Measurements from ENCODE around the gene MAPK1.
"Not testable (repeated sequence)": the region's sequence is repeated elsewhere in the genome, so short reads cannot be mapped to it uniquely, and the experiment has no call there.

MAPK1 gene

DNA sequence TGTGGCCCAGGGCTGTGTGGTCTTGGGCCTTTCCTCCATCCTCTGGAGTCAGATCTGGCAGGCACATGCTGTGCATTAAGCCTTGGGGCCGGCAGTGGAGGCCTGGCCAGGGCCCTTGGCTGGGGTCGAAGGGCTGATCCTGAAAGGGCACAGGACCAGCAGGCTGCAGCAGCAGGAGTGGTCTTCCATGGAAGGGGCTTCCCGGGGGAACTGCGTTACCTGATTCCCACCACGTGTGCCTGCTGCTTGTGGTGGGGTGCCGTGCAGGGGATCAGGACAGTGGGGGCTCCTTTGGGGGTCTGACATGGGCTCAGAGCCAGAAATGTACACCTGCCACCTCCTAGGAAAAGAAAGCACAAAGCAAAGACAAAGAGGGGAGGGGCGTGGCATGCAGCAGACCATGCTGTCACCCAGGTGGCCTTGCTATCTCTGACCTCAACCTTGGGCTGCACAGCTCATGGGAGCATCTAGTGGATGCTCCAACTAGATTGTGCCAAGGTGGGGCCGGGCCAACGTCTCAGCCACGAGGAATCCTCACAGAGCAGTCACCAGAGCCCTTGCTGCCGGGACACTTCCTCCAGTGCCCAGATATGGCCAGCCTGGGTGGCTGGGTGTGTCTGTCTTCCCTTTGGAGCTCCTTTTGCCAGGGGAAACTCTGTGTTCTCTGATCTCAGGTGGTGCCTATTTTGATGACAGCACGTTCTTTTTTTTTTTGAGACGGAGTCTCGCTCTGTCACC lies 113.9 kb downstream of the MAPK1 start:
- no peaks in the 10 kb centered on the region for H4K20me1 ChIP-seq (ENCODE audit: insufficient read depth, low read length)
- TF ChIP-seq EZH2phosphoT487 (IDR thresholded peaks at IDR 0.05; ENCODE audit: low read length): no peak
- H3F3A ChIP-seq (ENCODE audit: insufficient read depth, low read length): no peaks in the 10 kb centered on the region
- no peaks in the 10 kb centered on the region for H3K79me2 ChIP-seq (ENCODE audit: low read length)
- no peak overlapping the region for H3K4me3 ChIP-seq (ENCODE audit: low read length)
- no peaks in the 10 kb centered on the region for H3K4me1 ChIP-seq (ENCODE audit: low read length)
- H2AFZ ChIP-seq (ENCODE audit: low read length): no peak overlapping the region
- H3K9me3 ChIP-seq (replicated peaks; ENCODE audit: insufficient read depth, low read length): no peaks in the 10 kb centered on the region
- H3K27ac ChIP-seq (ENCODE audit: low read length): no peak overlapping the region
- H3K36me3 ChIP-seq (replicated peaks; ENCODE audit: insufficient read depth, low read length): no peaks in the 10 kb centered on the region
- H3K9me2 ChIP-seq (replicated peaks; ENCODE audit: insufficient read depth, low read length): no peaks in the 10 kb centered on the region
- H3K9ac ChIP-seq (ENCODE audit: low read length): no peak overlapping the region
- H3K4me2 ChIP-seq (ENCODE audit: low read depth, low read length): no peak overlapping the region
- no peak for DNase-seq
- H3K27me3 ChIP-seq (replicated peaks; ENCODE audit: insufficient read depth, low read length): no peaks in the 10 kb centered on the region

GRCh38 chr22:21752276-21752675 lies 115.2 kb downstream of the MAPK1 start:
- Histone ChIP-seq H3K27ac (ENCODE audit: low read length) (no peak overlapping the region), H2AFZ (ENCODE audit: low read length) (no peak overlapping the region), H3F3A (ENCODE audit: insufficient read depth, low read length) (no peaks in the 10 kb centered on the region), H3K79me2 (ENCODE audit: low read length) (no peaks in the 10 kb centered on the region), H3K9ac (ENCODE audit: low read length) (no peak overlapping the region), H3K4me3 (ENCODE audit: low read length) (no peak overlapping the region), H3K9me3 (replicated peaks; ENCODE audit: insufficient read depth, low read length) (no peaks in the 10 kb centered on the region), H3K4me1 (ENCODE audit: low read length) (no peaks in the 10 kb centered on the region), H3K9me2 (replicated peaks; ENCODE audit: insufficient read depth, low read length) (no peaks in the 10 kb centered on the region), H4K20me1 (ENCODE audit: insufficient read depth, low read length) (no peaks in the 10 kb centered on the region), H3K4me2 (ENCODE audit: low read depth, low read length) (no peak overlapping the region), H3K36me3 (replicated peaks; ENCODE audit: insufficient read depth, low read length) (no peaks in the 10 kb centered on the region), H3K27me3 (replicated peaks; ENCODE audit: insufficient read depth, low read length) (no peaks in the 10 kb centered on the region)
- TF ChIP-seq EZH2phosphoT487 (IDR thresholded peaks at IDR 0.05; ENCODE audit: low read length): no peak
- no peak for TF ChIP-seq EZH2 (optimal IDR thresholded peaks at IDR 0.05; ENCODE audit: low read depth, low read length)
- no peak for TF ChIP-seq CTCF (IDR thresholded peaks at IDR 0.05; ENCODE audit: low read length)
- DNase-seq: no peak

DNA sequence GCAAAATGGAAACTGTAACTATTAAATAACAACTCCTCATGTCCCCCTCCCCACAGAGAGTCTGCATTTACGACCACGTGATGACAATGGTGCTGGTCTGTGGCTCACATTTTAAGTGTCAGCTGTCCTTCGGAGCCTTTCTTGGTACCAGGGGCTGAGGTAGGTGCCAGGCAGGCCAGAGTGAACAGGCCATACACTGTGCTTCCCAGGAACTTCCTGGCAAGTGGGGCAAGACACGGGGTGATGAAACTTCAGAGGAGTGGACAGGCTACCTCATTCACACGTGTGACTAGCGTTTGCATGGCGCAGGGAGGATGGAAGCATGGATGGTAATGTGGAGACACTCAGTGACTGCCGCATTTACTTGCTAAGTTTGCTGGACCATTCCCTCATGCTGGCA lies 121.5 kb downstream of the MAPK1 start:
- H3K4me3 ChIP-seq (ENCODE audit: low read length): no peak overlapping the region
- H4K20me1 ChIP-seq (ENCODE audit: insufficient read depth, low read length): no peaks in the 10 kb centered on the region
- no peaks in the 10 kb centered on the region for H3F3A ChIP-seq (ENCODE audit: insufficient read depth, low read length)
- no peak overlapping the region for H3K9ac ChIP-seq (ENCODE audit: low read length)
- H3K4me2 ChIP-seq (ENCODE audit: low read depth, low read length): no peak overlapping the region
- DNase-seq: no peak
- H3K4me1 ChIP-seq (ENCODE audit: low read length): no peaks in the 10 kb centered on the region
- H3K27ac ChIP-seq (ENCODE audit: low read length): no peak overlapping the region
- no peaks in the 10 kb centered on the region for H3K36me3 ChIP-seq (replicated peaks; ENCODE audit: insufficient read depth, low read length)
- H3K27me3 ChIP-seq (replicated peaks; ENCODE audit: insufficient read depth, low read length): no peaks in the 10 kb centered on the region
- no peak overlapping the region for H2AFZ ChIP-seq (ENCODE audit: low read length)
- H3K79me2 ChIP-seq (ENCODE audit: low read length): no peaks in the 10 kb centered on the region
- no peaks in the 10 kb centered on the region for H3K9me3 ChIP-seq (replicated peaks; ENCODE audit: insufficient read depth, low read length)
- no peaks in the 10 kb centered on the region for H3K9me2 ChIP-seq (replicated peaks; ENCODE audit: insufficient read depth, low read length)
- TF ChIP-seq EZH2 (optimal IDR thresholded peaks at IDR 0.05; ENCODE audit: low read depth, low read length) (no peak), EZH2phosphoT487 (IDR thresholded peaks at IDR 0.05; ENCODE audit: low read length) (no peak), CTCF (IDR thresholded peaks at IDR 0.05; ENCODE audit: low read length) (no peak)

- H3K9me3 ChIP-seq (replicated peaks; ENCODE audit: insufficient read depth, low read length); DNase-seq; H3K27ac ChIP-seq (ENCODE audit: low read length); H3K9ac ChIP-seq (ENCODE audit: low read length); H3K4me3 ChIP-seq (ENCODE audit: low read length); H3K4me2 ChIP-seq (ENCODE audit: low read depth, low read length); H3F3A ChIP-seq (ENCODE audit: insufficient read depth, low read length); H3K27me3 ChIP-seq (replicated peaks; ENCODE audit: insufficient read depth, low read length); H4K20me1 ChIP-seq (ENCODE audit: insufficient read depth, low read length); H3K4me1 ChIP-seq (ENCODE audit: low read length); H2AFZ ChIP-seq (ENCODE audit: low read length); H3K36me3 ChIP-seq (replicated peaks; ENCODE audit: insufficient read depth, low read length); H3K79me2 ChIP-seq (ENCODE audit: low read length); H3K9me2 ChIP-seq (replicated peaks; ENCODE audit: insufficient read depth, low read length): not testable (repeated sequence)
These were observed 122.5 kb downstream of the MAPK1 start for GRCh38 chr22:21744917-21745316.

All from MM.1S (cell line).